ENCODE measurements around the gene EQTN. TPM values are rescaled to one million over a fixed set of nuclear protein-coding genes. Genes with fewer than 3 reads are reported as not detected.

The EQTN gene
- total and polyA plus RNA-seq, 10 of the 15 experiments (the other 5 are each of a cell fraction or from before 2014, with no cell fraction given), result not detected

DNA sequence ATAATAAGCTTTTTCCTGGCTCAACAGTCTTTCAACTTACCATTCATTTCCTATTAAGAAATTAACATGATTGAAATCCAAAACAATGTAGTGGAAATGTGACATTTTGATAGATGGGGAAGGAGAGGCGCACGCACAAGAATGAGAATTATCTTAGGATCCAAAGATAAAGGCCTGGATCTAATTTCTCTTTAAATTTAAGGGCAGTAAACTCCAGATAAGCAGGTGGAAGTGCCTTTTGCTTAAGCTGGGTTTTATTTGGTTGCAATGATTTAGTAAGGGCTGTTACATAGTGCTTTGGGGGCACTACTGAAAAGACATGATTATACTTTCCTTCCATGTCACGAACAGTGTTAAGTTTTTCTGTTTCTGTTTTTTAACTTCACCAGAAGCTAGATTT, 17.3 kb downstream of the EQTN start:
- no peaks in the 10 kb centered on the region for H3K4me1 ChIP-seq (ENCODE audit: control insufficient read depth, insufficient read depth, low read length)
- ChIA-PET SMC1A (ENCODE audit: uncharacterized antibody, unreplicated experiment) (interaction anchor here (0.9 to 1.5 kb wide), 2 partner anchors 12 to 248 kb away, joined by 3 to 6 read pairs; no protein-coding TSS in a partner anchor), RAD21 (ENCODE audit: unreplicated experiment) (no interaction called here), POLR2A (no interaction called here), CTCF (interaction anchor here (0.6 to 1.9 kb wide), 10 partner anchors 8 to 866 kb away, joined by 3 to 10 read pairs (median 4); no protein-coding TSS in a partner anchor)
- no peaks in the 10 kb centered on the region for H3K36me3 ChIP-seq (ENCODE audit: control insufficient read depth in 2 of 2, insufficient read depth in 2 of 2, low read length in 1 of 2)
- H3K4me2 ChIP-seq (ENCODE audit: control insufficient read depth, insufficient read depth), result no peak overlapping the region
- no TSS peak for BruUV-seq (replicated peaks)
- no peaks in the 10 kb centered on the region for H3K79me2 ChIP-seq (ENCODE audit: control insufficient read depth, insufficient read depth, low read length)
- in situ Hi-C loops (cut with MboI) (loop anchor here (5.0 to 10.0 kb wide), 2 partner anchors 247 to 535 kb away; no protein-coding TSS in a partner anchor), intact Hi-C loops (cut with micrococcal nuclease; ENCODE audit: unreplicated experiment) (loop anchor here (5.0 kb wide), 1 partner anchor 537 kb away; no protein-coding TSS in a partner anchor)
- H3K27me3 ChIP-seq (replicated peaks in 1 of 2; ENCODE audit: control insufficient read depth in 2 of 2, insufficient read depth in 2 of 2, low read length in 1 of 2), result no peaks in the 10 kb centered on the region; a peak in 1 of 4 replicates
- no peaks in the 10 kb centered on the region for H4K20me1 ChIP-seq (ENCODE audit: control insufficient read depth, insufficient read depth)
- no peak overlapping the region for H3K4me3 ChIP-seq
- TF ChIP-seq TCF12 (IDR thresholded peaks at IDR 0.05; ENCODE audit: low read depth, low read length) (no peak), GABPA (IDR thresholded peaks at IDR 0.05; ENCODE audit: low read depth) (no peak), CHD2 (IDR thresholded peaks at IDR 0.05; ENCODE audit: borderline replicate concordance, low read depth, low read length) (no peak), ZNF384 (IDR thresholded peaks at IDR 0.05; ENCODE audit: borderline replicate concordance, low read depth, low read length) (no peak), GATAD2B (conservative IDR thresholded peaks at IDR 0.05; ENCODE audit: low read depth) (no peak), FOXK2 (IDR thresholded peaks at IDR 0.05) (no peak), HDAC6 (IDR thresholded peaks at IDR 0.05; ENCODE audit: unreplicated experiment) (no peak), TCF7 (IDR thresholded peaks at IDR 0.05; ENCODE audit: borderline replicate concordance) (no peak), MAX (IDR thresholded peaks at IDR 0.05; ENCODE audit: low read depth, low read length) (no peak), ZNF207 (IDR thresholded peaks at IDR 0.05; ENCODE audit: borderline replicate concordance) (no peak)
- ATAC-seq (no peak), DNase-seq (ENCODE audit: low read depth, low spot score) (no peak), FAIRE-seq (no peak)
- no peak overlapping the region for H3K9ac ChIP-seq (ENCODE audit: control insufficient read depth, insufficient read depth, low read length)
- WGBS (ENCODE audit: insufficient coverage, insufficient replicate concordance, low lambda C conversion rate, missing lambda C conversion rate), result 52% methylated on average over 3 of the region's 3 CpGs
- H3K27ac ChIP-seq (ENCODE audit: control insufficient read depth, insufficient read depth), result no peak overlapping the region
- H2AFZ ChIP-seq (ENCODE audit: control insufficient read depth, low read depth, low read length), result no peak overlapping the region
- H3K9me3 ChIP-seq (replicated peaks; ENCODE audit: control insufficient read depth, insufficient read depth, low read length), result no peaks in the 10 kb centered on the region
